HepG2 (cell line): ENCODE measurements around the gene MYLK3. TPM values are rescaled to one million over a fixed set of nuclear protein-coding genes. Genes with fewer than 3 reads are reported as not detected.
A peak's percentile ranks its signal among the peaks of the same experiment; 100 is the strongest.

Source experiments
- ATAC-seq: fragments of 200-7000 bp; cut with Tn5 transposase; 3 replicates; pipeline ENCODE4 v1.9.1; 2020; ENCODE audit warnings: mild to moderate bottlenecking, moderate library complexity
- BruUV-seq: library from RNA; stranded (reverse); fragments of 400-500 nt; replicated peaks from 2 replicates; lab custom pipeline; 2021; lab: Mats Ljungman, UMichigan
- CTCF ChIA-PET: fragments of 300-600 bp; formaldehyde crosslinking; extraction: SDS; loops from one replicate; lab custom pipeline; 2021; ENCODE audit warnings: low total read pairs, inconsistent platforms, low intra/inter-chr PET ratio; lab: Yijun Ruan, JAX
- POLR2A ChIA-PET: fragments of 350-600 bp; sonication (Branson Sonifier 250); formaldehyde crosslinking; loops from one replicate; lab custom pipeline; 2020; ENCODE audit warnings: antibody characterized with exemption, inconsistent platforms; lab: Yijun Ruan, JAX
- DNase-seq: peaks from one replicate; pipeline ENCODE4 v3.0.0-alpha.2; 2015; ENCODE audit warnings: low spot score
- FAIRE-seq: peaks from 3 replicates; lab custom pipeline; 2011; peaks lifted over from hg19 to GRCh38; lab: Jason Lieb, UNC
- H2AFZ ChIP-seq: one replicate; pipeline ENCODE4 v1.6.1; 2011; ENCODE audit warnings: low read length, inconsistent platforms
- H3K27ac ChIP-seq: fragments of 300-600 bp; 3 replicates; pipeline ENCODE4 v1.8.0; 2011; ENCODE audit warnings: mixed run types, mild to moderate bottlenecking, mixed read lengths, low read length, inconsistent platforms; ENCODE audit not compliant: insufficient read depth; ENCODE audit errors: extremely low read length
- H3K27me3 ChIP-seq, 2 experiments: fragments of 200-600 bp in 1 of 2; 2 replicates in 1 of 2; 3 replicates in 1 of 2; pipeline versions ENCODE4 v1.6.0 to v1.8.0; 2011; ENCODE audit warnings: low read length in 2 of 2, mild to moderate bottlenecking in 2 of 2, moderate library complexity in 2 of 2, inconsistent platforms in 1 of 2; ENCODE audit not compliant: insufficient read depth in 2 of 2, control insufficient read depth in 1 of 2
- H3K36me3 ChIP-seq, 2 experiments: fragments of 200-600 bp in 1 of 2; replicated peaks in 1 of 2; 2 replicates in 1 of 2; 3 replicates in 1 of 2; pipeline versions ENCODE4 v1.5.1 to v1.8.0; 2011; ENCODE audit warnings: low read length in 2 of 2, inconsistent platforms in 1 of 2; ENCODE audit not compliant: insufficient read depth in 2 of 2, control insufficient read depth in 1 of 2
- H3K4me1 ChIP-seq: 2 replicates; pipeline ENCODE4 v1.5.1; 2012; ENCODE audit warnings: low read length, inconsistent platforms; ENCODE audit not compliant: insufficient read depth
- H3K4me2 ChIP-seq: 2 replicates; pipeline ENCODE4 v1.6.0; 2011; ENCODE audit warnings: low read depth, low read length, inconsistent platforms
- H3K4me3 ChIP-seq, 3 experiments: fragments of 200-600 bp in 1 of 3; sonication (generic), shearing (Covaris generic) in 1 of 3; replicated peaks in 1 of 3; 2 replicates each; pipeline ENCODE4 v1.5.1; 2011 to 2016; ENCODE audit warnings: low read length in 3 of 3, inconsistent platforms in 2 of 3, low read depth in 2 of 3, mild to moderate bottlenecking in 2 of 3, control low read depth in 1 of 3, mixed read lengths in 1 of 3; ENCODE audit not compliant: insufficient read depth in 1 of 3
- H3K79me2 ChIP-seq: one replicate; pipeline ENCODE4 v1.6.1; 2011; ENCODE audit warnings: low read length, inconsistent platforms; ENCODE audit not compliant: insufficient read depth
- H3K9ac ChIP-seq: 2 replicates; pipeline ENCODE4 v1.6.0; 2011; ENCODE audit warnings: mild to moderate bottlenecking, low read depth, low read length, inconsistent platforms; ENCODE audit not compliant: insufficient read depth
- H3K9me3 ChIP-seq: 2 replicates; pipeline ENCODE4 v1.5.1; 2012; ENCODE audit warnings: mild to moderate bottlenecking, low read length
- H4K20me1 ChIP-seq: 2 replicates; pipeline ENCODE4 v1.6.0; 2011; ENCODE audit warnings: inconsistent platforms, mild to moderate bottlenecking, low read length, moderate library complexity; ENCODE audit not compliant: insufficient read depth
- DR1 ChIP-seq: sonication (generic); formaldehyde crosslinking; IDR thresholded peaks from 2 replicates; pipeline ENCODE4 v1.8.0; 2021; ENCODE audit warnings: mild to moderate bottlenecking, missing genetic modification reagents, inconsistent platforms
- HMG20B ChIP-seq: conservative IDR thresholded peaks from 2 replicates; pipeline ENCODE4 v1.6.1; 2016; ENCODE audit warnings: missing genetic modification reagents, missing compliant biosample characterization
- HNRNPUL1 ChIP-seq: fragments of 200-400 bp; formaldehyde crosslinking; IDR thresholded peaks from 2 replicates; pipeline ENCODE4 v1.6.1; 2017; ENCODE audit warnings: low read depth, mild to moderate bottlenecking, low read length, moderate library complexity
- KAT8 ChIP-seq: IDR thresholded peaks from 2 replicates; pipeline ENCODE4 v1.6.1; 2016; ENCODE audit warnings: missing genetic modification reagents, missing compliant biosample characterization
- MTF2 ChIP-seq: sonication (generic); formaldehyde crosslinking; IDR thresholded peaks from 2 replicates; pipeline ENCODE4 v1.5.0; 2020; ENCODE audit warnings: missing genetic modification reagents, borderline replicate concordance
- RAD21 ChIP-seq: fragments of 450-650 bp; formaldehyde crosslinking; IDR thresholded peaks from 2 replicates; pipeline ENCODE4 v1.5.0; 2020; ENCODE audit warnings: mild to moderate bottlenecking
- SIX1 ChIP-seq: sonication (generic); formaldehyde crosslinking; IDR thresholded peaks from 2 replicates; pipeline ENCODE4 v1.4.0; 2020; ENCODE audit warnings: missing genetic modification reagents, borderline replicate concordance
- SRSF9 ChIP-seq: fragments of 200-400 bp; formaldehyde crosslinking; IDR thresholded peaks from 2 replicates; pipeline ENCODE4 v1.6.1; 2018; ENCODE audit warnings: borderline replicate concordance, mild to moderate bottlenecking, low read depth, low read length; ENCODE audit not compliant: insufficient read depth, poor library complexity, severe bottlenecking
- YEATS4 ChIP-seq: sonication (generic); formaldehyde crosslinking; IDR thresholded peaks from 2 replicates; pipeline ENCODE4 v1.4.0; 2020; ENCODE audit warnings: missing genetic modification reagents, borderline replicate concordance
- ZFAT ChIP-seq: sonication (generic); formaldehyde crosslinking; conservative IDR thresholded peaks from 2 replicates; pipeline ENCODE4 v1.8.1; 2023; ENCODE audit warnings: missing genetic modification reagents, inconsistent platforms
- ZNF317 ChIP-seq: sonication (generic); formaldehyde crosslinking; IDR thresholded peaks from 2 replicates; pipeline ENCODE4 v1.5.0; 2020; ENCODE audit warnings: mild to moderate bottlenecking, missing genetic modification reagents
- ZNF329 ChIP-seq: sonication (generic); formaldehyde crosslinking; IDR thresholded peaks from 2 replicates; pipeline ENCODE4 v1.9.0; 2021; ENCODE audit warnings: low read depth, mild to moderate bottlenecking, missing genetic modification reagents
- ZNF7 ChIP-seq: IDR thresholded peaks from 2 replicates; pipeline ENCODE4 v1.6.1; 2016; ENCODE audit warnings: missing biosample characterization, missing genetic modification reagents
- whole genome bisulfite sequencing: methylation state at CpG from one replicate; pipeline ENCODE4 v1.1.6; 2017; ENCODE audit warnings: low lambda C conversion rate; 5-methylcytosine and 5-hydroxymethylcytosine counted together
- in situ Hi-C: cut with HindIII; loops from 2 replicates; pipeline ENCODE4 v1.10.0; 2017; ENCODE audit warnings: low pct_unique_long_range_greater_than_20kb; ENCODE audit not compliant: extremely low pct_ligation_motif_present
- intact Hi-C: fragments of 100-400 bp; cut with micrococcal nuclease; formaldehyde crosslinking; loops from one replicate; pipeline ENCODE4 v1.10.0; 2022; ENCODE audit not compliant: unreplicated experiment
- polyA plus RNA-seq, 8 experiments: library from polyadenylated mRNA; depleted of rRNA in 3 of 8; stranded (reverse) in 7 of 8; unstranded in 1 of 8; fragments of >200 nt; fragmentation: Illumina TruSeq in 4 of 8; extraction: Trizol in 4 of 8; gene quantifications; 2 replicates each; pipeline versions ENCODE4 v1.2.1 to v1.2.3, GENCODE V29; 2011 to 2016; ENCODE audit warnings: low read depth in 4 of 8, missing spikeins in 1 of 8, mixed read lengths in 1 of 8; ENCODE audit not compliant: insufficient read depth in 1 of 8
- total RNA-seq, 5 experiments: library from RNA; depleted of rRNA; stranded (reverse); fragments of >200 nt; fragmentation: Illumina TruSeq; extraction: Trizol; gene quantifications; 2 replicates each; pipeline ENCODE4 v1.2.3, GENCODE V29; 2016; ENCODE audit warnings: low read depth in 1 of 5
- TF ChIP-seq, protein P1 (sequence below): sonication (generic); formaldehyde crosslinking; IDR thresholded peaks from 2 replicates; pipeline ENCODE4 v1.5.0; 2020; ENCODE audit warnings: mild to moderate bottlenecking, missing genetic modification reagents, moderate library complexity
- TF ChIP-seq, protein P2 (sequence below): sonication (generic); formaldehyde crosslinking; IDR thresholded peaks from 2 replicates; pipeline ENCODE4 v1.5.1; 2020; ENCODE audit warnings: mild to moderate bottlenecking, moderate library complexity, missing genetic modification reagents
- TF ChIP-seq, protein P3 (sequence below): sonication (generic); formaldehyde crosslinking; IDR thresholded peaks from 2 replicates; pipeline ENCODE4 v1.8.1; 2023; ENCODE audit warnings: mild to moderate bottlenecking, inconsistent platforms, moderate library complexity, missing genetic modification reagents, borderline replicate concordance

Gene MYLK3
- total and polyA plus RNA-seq, 2 of the 13 experiments (the other 11 are each of a cell fraction or from before 2014, with no cell fraction given) = 0.04 to 0.18 TPM

DNA sequence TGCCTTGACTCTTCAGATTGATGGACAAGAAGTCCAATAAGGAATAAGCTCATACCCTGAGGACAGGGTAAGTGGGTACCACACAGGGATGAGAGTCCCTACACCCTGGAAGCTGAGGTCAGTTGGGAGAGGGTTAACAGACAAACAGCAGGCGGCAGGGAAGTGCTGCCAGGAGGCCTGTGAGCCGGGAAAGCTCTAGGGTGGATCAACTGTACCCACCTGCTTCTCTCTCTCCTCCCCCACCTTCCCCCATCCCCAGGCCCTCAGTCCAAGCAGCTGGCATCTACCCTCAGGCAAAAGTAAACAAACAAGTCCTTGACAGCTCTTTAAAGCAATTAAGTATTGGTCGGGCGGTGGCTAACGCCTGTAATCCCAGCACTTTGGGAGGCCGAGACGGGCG is 20.7 kb upstream of the MYLK3 start (continued):
- TF ChIP-seq, protein P1, sequence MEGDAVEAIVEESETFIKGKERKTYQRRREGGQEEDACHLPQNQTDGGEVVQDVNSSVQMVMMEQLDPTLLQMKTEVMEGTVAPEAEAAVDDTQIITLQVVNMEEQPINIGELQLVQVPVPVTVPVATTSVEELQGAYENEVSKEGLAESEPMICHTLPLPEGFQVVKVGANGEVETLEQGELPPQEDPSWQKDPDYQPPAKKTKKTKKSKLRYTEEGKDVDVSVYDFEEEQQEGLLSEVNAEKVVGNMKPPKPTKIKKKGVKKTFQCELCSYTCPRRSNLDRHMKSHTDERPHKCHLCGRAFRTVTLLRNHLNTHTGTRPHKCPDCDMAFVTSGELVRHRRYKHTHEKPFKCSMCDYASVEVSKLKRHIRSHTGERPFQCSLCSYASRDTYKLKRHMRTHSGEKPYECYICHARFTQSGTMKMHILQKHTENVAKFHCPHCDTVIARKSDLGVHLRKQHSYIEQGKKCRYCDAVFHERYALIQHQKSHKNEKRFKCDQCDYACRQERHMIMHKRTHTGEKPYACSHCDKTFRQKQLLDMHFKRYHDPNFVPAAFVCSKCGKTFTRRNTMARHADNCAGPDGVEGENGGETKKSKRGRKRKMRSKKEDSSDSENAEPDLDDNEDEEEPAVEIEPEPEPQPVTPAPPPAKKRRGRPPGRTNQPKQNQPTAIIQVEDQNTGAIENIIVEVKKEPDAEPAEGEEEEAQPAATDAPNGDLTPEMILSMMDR (CRISPR knock-in tag) = peak; percentile 24; the same call in 1 of the 2 replicates
- no peak for TF ChIP-seq ZNF7
- no peak for TF ChIP-seq MTF2 (CRISPR knock-in tag)
- TF ChIP-seq, protein P2, sequence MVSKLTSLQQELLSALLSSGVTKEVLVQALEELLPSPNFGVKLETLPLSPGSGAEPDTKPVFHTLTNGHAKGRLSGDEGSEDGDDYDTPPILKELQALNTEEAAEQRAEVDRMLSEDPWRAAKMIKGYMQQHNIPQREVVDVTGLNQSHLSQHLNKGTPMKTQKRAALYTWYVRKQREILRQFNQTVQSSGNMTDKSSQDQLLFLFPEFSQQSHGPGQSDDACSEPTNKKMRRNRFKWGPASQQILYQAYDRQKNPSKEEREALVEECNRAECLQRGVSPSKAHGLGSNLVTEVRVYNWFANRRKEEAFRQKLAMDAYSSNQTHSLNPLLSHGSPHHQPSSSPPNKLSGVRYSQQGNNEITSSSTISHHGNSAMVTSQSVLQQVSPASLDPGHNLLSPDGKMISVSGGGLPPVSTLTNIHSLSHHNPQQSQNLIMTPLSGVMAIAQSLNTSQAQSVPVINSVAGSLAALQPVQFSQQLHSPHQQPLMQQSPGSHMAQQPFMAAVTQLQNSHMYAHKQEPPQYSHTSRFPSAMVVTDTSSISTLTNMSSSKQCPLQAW (CRISPR knock-in tag) = no peak
- no peak for TF ChIP-seq ZNF329
- TF ChIP-seq, protein P3, sequence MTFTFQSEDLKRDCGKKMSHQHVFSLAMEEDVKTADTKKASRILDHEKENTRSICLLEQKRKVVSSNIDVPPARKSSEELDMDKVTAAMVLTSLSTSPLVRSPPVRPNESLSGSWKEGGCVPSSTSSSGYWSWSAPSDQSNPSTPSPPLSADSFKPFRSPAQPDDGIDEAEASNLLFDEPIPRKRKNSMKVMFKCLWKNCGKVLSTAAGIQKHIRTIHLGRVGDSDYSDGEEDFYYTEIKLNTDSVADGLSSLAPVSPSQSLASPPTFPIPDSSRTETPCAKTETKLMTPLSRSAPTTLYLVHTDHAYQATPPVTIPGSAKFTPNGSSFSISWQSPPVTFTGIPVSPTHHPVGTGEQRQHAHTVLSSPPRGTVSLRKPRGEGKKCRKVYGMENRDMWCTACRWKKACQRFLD (CRISPR knock-in tag) = no peak

DNA sequence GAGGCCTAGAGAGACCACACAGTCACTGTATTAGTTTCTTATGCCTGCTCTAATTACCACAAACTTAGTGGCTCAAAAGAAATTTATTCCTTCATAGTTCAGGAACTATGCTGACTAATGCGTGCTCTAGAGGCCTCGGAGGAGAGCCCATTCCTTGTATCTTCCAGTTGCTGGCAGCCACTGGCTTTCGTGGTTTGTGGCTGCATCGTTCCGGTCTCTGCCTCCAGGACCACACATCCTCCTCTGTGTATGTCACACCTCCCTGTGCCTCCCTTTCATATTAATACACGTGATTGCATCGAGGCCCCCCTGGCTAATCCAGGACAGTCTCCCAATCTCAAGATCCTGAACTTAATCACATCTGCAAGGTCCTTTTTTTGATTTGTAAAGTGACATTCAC is 16.9 kb upstream of the MYLK3 start:
- no TSS peak for BruUV-seq
- Histone ChIP-seq H3K4me1 (peaks cover 14% of the 10 kb centered on the region), H3K4me2 (no peak overlapping the region)
- ATAC-seq = no peak
- TF ChIP-seq ZNF317 (CRISPR knock-in tag) = no peak
- TF ChIP-seq RAD21 (CRISPR knock-in tag) = no peak
- TF ChIP-seq SIX1 (CRISPR knock-in tag) = no peak
- no peak for TF ChIP-seq DR1 (CRISPR knock-in tag)
- no peak for TF ChIP-seq SRSF9
- TF ChIP-seq, protein P2 (CRISPR knock-in tag) = no peak
- no peak for TF ChIP-seq KAT8
- no peak for TF ChIP-seq YEATS4 (CRISPR knock-in tag)
- no peak for TF ChIP-seq ZFAT (CRISPR knock-in tag)
- TF ChIP-seq HMG20B = no peak
- no peak for TF ChIP-seq HNRNPUL1
- TF ChIP-seq, all 625 proteins: peak for 0
- Histone ChIP-seq H3K27me3 (peaks cover 0 to 17% of the 10 kb centered on the region in 2 experiments; a peak in 3 of 5 replicates), H4K20me1 (no peaks in the 10 kb centered on the region), H3K79me2 (no peaks in the 10 kb centered on the region), H3K9me3 (no peaks in the 10 kb centered on the region), H3K9ac (no peak overlapping the region), H2AFZ (no peak overlapping the region), H3K4me3 (no peak overlapping the region), H3K36me3 (no peaks in the 10 kb centered on the region), H3K27ac (no peak overlapping the region)
- ChIA-PET CTCF (no interaction called here), POLR2A (no interaction called here)
- no peak for DNase-seq
- in situ Hi-C loops = no loop called here
- intact Hi-C loops = no loop called here
- 50% methylated on average over 7 of the region's 7 CpGs for WGBS
- no peak for FAIRE-seq
